Smooth muscle cell of the brain vasculature (primary cell): ENCODE measurements around the gene NR2F1-AS1.
"Not testable (repeated sequence)": the region's sequence is repeated elsewhere in the genome, so short reads cannot be mapped to it uniquely, and the experiment has no call there.

ENCODE experiments used
- DNase-seq: peaks from one replicate; pipeline ENCODE4 v3.0.0-alpha.2; 2012; ENCODE audit warnings: low read depth, low spot score

The NR2F1-AS1 gene

GRCh38 chr5:93519740-93520139, 61.3 kb downstream of the NR2F1-AS1 start:
- DNase-seq: no peak

- DNase-seq: no peak
These were observed 63.2 kb downstream of the NR2F1-AS1 start for GRCh38 chr5:93517828-93518227.

- no peak for DNase-seq
These were observed 67.7 kb downstream of the NR2F1-AS1 start for GRCh38 chr5:93513298-93513697.

GRCh38 chr5:93512799-93513198, 68.2 kb downstream of the NR2F1-AS1 start:
- no peak for DNase-seq

- no peak for DNase-seq
These were observed 69.6 kb downstream of the NR2F1-AS1 start for GRCh38 chr5:93511445-93511844.

- no peak for DNase-seq
These were observed 70.2 kb downstream of the NR2F1-AS1 start for GRCh38 chr5:93510626-93511380.

GRCh38 chr5:93505553-93505952, 75.5 kb downstream of the NR2F1-AS1 start:
- not testable (repeated sequence) for DNase-seq

- DNase-seq: peak; percentile 77
These were observed 77.4 kb downstream of the NR2F1-AS1 start for GRCh38 chr5:93503598-93504067.

- no peak for DNase-seq
These were observed 83.9 kb downstream of the NR2F1-AS1 start for GRCh38 chr5:93497096-93497495.

GRCh38 chr5:93479982-93480509, 101.0 kb downstream of the NR2F1-AS1 start:
- no peak for DNase-seq

- DNase-seq: no peak
These were observed 103.2 kb downstream of the NR2F1-AS1 start for GRCh38 chr5:93477816-93478215.

- DNase-seq: no peak
These were observed 104.7 kb downstream of the NR2F1-AS1 start for GRCh38 chr5:93476251-93476742.

GRCh38 chr5:93462916-93463315, 118.1 kb downstream of the NR2F1-AS1 start:
- no peak for DNase-seq

- no peak for DNase-seq
These were observed 119.3 kb downstream of the NR2F1-AS1 start for GRCh38 chr5:93461756-93462155.

GRCh38 chr5:93460286-93460685, 120.7 kb downstream of the NR2F1-AS1 start:
- DNase-seq: no peak

- not testable (repeated sequence) for DNase-seq
These were observed 124.2 kb downstream of the NR2F1-AS1 start for GRCh38 chr5:93456796-93457195.

GRCh38 chr5:93454896-93455295, 126.1 kb downstream of the NR2F1-AS1 start:
- DNase-seq: no peak

GRCh38 chr5:93452255-93452654, 128.8 kb downstream of the NR2F1-AS1 start:
- no peak for DNase-seq

- no peak for DNase-seq
These were observed 142.9 kb downstream of the NR2F1-AS1 start for GRCh38 chr5:93438124-93438523.

GRCh38 chr5:93436083-93436482, 144.9 kb downstream of the NR2F1-AS1 start:
- no peak for DNase-seq

- DNase-seq: no peak
These were observed 147.6 kb downstream of the NR2F1-AS1 start for GRCh38 chr5:93433422-93433821.

GRCh38 chr5:93431250-93431649, 149.8 kb downstream of the NR2F1-AS1 start:
- DNase-seq: no peak

GRCh38 chr5:93430673-93431199, 150.3 kb downstream of the NR2F1-AS1 start:
- no peak for DNase-seq
